ENCODE data around the gene HP. TPM values are rescaled to one million over a fixed set of nuclear protein-coding genes. Genes with fewer than 3 reads are reported as not detected.

The HP gene, protein sequence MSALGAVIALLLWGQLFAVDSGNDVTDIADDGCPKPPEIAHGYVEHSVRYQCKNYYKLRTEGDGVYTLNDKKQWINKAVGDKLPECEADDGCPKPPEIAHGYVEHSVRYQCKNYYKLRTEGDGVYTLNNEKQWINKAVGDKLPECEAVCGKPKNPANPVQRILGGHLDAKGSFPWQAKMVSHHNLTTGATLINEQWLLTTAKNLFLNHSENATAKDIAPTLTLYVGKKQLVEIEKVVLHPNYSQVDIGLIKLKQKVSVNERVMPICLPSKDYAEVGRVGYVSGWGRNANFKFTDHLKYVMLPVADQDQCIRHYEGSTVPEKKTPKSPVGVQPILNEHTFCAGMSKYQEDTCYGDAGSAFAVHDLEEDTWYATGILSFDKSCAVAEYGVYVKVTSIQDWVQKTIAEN
- total RNA-seq: 1.9 TPM in 1 of 2 replicates, not detected in the other

DNA sequence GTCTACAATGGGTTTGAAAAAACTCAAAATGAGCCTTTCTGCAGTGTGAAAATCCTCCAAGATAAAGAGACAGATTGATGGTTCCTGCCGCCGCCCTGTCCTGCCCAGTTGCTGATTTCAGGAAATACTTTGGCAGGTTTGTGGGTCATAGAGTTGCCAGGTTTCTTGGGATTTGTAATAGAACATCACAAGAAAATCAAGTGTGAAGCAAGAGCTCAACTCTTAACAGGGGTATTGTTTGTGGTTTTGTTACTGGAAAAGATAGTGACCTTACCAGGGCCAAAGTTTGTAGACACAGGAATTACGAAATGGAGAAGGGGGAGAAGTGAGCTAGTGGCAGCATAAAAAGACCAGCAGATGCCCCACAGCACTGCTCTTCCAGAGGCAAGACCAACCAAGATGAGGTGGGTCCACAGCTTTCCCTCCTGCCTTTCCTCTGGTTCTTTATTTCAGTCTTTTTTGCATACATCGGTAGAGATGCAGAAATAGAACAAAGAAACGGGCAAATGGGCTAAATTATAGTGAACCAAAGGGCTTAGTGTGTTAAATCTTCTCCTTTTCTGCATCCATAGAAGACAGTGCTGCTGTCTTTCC, at the start of gene HP:
Gene HP, plus strand, starts transcription at position 252 of the 594 bp plus-strand sequence. Its CDS starts 148 bp downstream, at position 400.

DNA sequence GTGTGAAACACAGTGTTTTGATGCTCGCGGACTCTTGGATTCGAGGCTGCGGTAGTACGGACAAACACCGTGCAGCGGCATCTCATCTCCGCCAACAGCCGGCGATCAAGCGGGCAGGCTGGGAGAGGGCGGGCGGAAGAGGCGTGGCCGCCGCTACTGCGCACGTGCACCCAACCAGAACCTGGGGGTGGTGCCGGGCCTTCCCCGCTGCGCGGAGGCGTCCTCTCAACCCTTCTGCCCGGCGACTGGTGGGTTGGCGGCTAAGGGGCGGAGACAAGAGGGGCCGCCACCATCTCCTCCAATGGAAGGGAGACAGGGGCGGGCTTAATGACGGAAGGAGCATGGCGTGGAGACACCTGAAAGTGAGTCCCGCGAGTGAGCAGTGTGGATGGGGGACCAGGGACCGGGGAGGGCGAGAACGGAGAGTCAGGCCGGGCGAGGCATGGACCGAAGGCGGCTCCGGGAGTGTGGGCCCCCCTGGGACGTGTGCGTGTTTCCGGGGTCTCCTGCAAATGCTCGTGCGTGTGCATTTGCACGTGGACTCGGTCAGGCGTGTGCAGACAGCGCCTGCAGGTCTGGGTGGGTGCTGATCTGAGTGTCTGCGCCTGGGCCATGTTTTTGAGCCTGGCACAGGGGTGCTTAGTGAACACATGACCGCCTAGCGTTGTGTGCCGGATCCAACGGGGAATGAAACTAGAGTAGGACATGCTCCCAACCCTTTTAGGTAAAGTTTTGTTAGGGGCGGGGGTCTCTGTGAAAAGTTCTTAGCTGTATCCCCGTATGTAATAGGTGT, 45.7 kb upstream of the HP start, which contains the start of gene DHODH:
Gene DHODH, plus strand, starts transcription at position 321 of the 793 bp plus-strand sequence. Its CDS starts 21 bp downstream, at position 342.

DNA sequence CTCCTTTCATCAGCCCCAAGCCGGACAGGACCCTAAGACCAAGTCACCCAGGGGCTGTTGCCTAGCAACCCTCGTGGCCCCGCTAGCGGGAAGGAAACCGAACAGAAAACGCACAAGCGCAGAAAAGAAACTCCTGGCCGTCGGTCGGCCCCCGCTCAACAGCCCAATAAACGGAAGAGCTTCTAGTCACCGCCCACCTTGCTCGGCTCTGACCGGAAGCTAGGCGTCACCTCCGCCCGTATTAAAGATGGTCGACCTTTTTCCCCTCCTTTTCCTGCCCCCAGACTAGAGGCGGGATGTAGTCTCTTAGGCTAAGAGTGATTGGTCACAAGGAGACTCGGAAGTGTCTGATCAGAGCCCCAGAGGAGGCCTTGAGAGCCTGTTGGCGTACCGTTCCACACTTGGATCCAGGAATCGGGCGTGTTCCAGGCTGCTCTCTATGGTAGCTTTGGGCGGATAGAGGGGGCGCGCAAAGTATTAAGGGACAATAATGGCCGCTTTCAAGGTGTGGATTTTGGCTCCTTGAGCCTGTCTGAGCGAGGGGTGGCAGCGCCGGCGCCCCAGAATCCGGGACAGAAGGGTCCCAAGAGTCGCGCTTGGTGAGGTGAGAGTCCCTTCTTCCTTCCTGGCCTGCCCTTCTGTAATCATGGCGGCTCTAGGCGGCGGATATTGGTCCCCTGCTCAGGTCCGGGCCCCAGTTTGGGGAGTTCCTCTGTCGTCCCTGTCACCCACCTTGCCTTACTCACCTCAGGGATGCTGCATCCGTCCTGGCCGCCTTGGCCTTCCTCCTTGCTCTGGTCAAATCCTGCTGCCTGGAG, 39.4 kb downstream of the HP start, which contains the start of the genes DHX38 and TXNL4B:
Gene DHX38, plus strand, starts transcription at position 400 of the 818 bp plus-strand sequence. CDS start 2,311 bp downstream, outside the sequence.
Gene TXNL4B, minus strand, starts transcription at position 173 of the 818 bp plus-strand sequence. CDS start 2,871 bp downstream, outside the sequence.

Other genes with a start within 250 kb of the HP start
- 39.7 and 53.9 TPM in 2 replicates for gene AP1G1, start 245.7 kb upstream of the HP start, total RNA-seq
- 7.6 and 14.2 TPM in 2 replicates for gene ATXN1L, start 208.5 kb upstream of the HP start, total RNA-seq
- gene ZNF821, start 170.3 kb upstream of the HP start, total RNA-seq: 12.0 and 17.1 TPM in 2 replicates
- gene IST1, start 159.0 kb upstream of the HP start, total RNA-seq: 131 and 199 TPM in 2 replicates
- not detected in 2 replicates for gene PKD1L3, start 54.1 kb upstream of the HP start, total RNA-seq
- gene DHODH, start 45.8 kb upstream of the HP start, total RNA-seq: 4.2 and 4.8 TPM in 2 replicates
- gene HPR, start 8.7 kb downstream of the HP start, total RNA-seq: not detected in 2 replicates
- 6.3 and 10.1 TPM in 2 replicates for gene TXNL4B, start 39.1 kb downstream of the HP start, total RNA-seq
- gene DHX38, start 39.3 kb downstream of the HP start, total RNA-seq: 30.3 and 32.7 TPM in 2 replicates
- gene PMFBP1, start 117.7 kb downstream of the HP start, total RNA-seq: 0.08 TPM in 1 of 2 replicates, not detected in the other